GM21529 (cell line): ENCODE data around the gene ACTR1B.
"Not testable (repeated sequence)": the region's sequence is repeated elsewhere in the genome, so short reads cannot be mapped to it uniquely, and the experiment has no call there.

Experiments used
- ATAC-seq: cut with Tn5 transposase; IDR thresholded peaks from one replicate; pipeline ENCODE4 v1.9.1; 2021; ENCODE audit not compliant: unreplicated experiment

Gene ACTR1B

DNA sequence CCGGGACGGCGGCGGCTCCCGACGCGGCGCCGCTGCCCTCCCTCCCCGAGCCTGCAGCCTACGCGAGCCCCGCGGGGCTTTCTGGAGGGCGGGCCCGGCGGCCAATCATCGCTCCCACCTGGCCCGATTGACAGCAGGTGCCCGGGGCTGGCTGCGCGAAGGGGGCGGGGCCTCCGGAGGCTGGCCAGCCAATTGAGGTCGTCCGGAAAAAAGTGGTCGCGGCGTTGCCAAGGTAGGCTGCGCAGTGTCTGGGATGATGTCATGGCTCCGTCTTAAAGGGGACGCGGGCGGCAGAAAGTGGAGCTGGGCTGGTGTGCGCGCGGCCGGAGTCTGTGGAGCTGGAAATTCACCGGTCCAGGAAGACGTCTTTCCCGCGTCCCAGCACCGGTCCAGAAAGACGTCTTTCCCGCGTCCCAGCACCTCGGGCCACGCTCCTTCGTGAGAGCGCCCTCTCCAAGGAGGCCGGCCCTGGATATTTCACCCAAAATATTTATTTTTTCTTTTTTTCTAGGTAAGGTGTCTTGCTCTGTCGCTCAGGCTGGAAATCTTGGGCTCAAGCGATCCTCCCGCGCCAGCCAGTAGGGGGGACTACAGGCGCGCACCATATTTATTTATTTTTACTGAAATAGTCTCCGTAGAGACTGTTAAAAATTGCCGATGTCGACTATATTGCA is at the start of gene ACTR1B:
TSS of gene ACTR1B (minus strand) at position 83 of the 674 bp plus-strand sequence. CDS start 154 bp downstream, outside the sequence.
- ATAC-seq = peak; percentile 84

DNA sequence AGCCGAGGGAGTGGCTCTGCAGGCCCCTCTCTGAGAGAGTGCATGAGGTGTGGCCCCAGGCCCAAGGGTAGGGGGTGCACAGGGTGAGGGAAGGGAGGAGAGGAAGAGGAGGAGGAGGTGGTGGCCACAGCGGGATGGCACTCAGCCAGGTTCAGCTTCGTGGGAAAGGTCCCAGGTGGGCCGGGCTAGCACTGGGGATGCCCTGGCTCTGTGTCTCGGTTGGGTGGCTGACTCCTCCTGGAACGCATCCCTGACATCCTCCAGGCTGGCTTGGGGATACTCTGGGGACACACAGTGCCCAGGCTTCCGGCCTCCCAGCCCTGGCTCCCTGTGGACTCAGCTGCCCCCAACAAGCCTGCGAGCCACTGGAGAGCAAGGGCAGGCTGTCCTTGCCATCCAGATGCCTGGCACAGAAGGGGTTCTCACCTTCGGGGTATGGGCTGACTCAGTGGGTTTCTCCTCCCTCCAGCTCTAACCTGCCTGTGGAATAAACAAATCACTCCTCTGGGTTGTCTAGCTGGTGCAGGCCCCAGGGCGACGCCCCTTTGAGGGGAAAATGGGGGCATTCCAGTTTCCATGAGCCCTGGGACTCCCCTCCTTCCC is 49.0 kb upstream of the ACTR1B start:
- ATAC-seq = no peak

DNA sequence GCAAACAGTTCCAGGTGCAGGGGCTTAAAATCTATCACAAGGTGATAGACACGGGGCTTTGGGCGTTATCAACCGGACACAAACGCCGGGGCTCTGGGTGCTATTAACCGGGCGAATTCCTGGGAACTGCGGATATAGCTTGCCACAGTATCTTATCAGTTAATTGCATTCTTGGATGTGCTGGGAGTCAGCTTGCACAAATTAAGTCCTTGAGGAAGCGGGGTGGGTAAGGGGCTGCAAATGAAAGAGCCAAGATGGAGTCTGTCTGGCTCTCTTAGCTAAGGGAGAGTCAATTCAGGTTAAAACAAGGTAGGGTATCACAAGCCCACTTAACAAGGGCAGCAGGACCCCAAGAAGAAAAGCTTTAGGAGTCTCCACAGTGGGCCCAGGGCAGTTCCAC is 48.3 kb upstream of the ACTR1B start:
- not testable (repeated sequence) for ATAC-seq

DNA sequence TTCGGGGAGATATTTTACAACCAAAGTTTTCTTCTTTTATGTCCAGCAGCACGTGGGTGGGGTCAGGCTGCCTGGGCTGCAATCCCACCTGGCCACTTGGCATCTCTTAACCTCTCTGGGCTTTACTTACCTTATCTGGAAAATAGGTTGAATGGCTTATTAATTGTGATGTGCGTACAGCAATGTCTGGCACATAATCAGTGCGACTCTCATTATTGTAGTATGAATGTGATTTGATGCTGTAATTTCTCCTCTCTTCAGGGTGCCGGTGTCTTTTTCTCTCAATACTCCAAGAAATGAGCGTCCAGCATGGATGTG is 47.5 kb upstream of the ACTR1B start:
- ATAC-seq = no peak

DNA sequence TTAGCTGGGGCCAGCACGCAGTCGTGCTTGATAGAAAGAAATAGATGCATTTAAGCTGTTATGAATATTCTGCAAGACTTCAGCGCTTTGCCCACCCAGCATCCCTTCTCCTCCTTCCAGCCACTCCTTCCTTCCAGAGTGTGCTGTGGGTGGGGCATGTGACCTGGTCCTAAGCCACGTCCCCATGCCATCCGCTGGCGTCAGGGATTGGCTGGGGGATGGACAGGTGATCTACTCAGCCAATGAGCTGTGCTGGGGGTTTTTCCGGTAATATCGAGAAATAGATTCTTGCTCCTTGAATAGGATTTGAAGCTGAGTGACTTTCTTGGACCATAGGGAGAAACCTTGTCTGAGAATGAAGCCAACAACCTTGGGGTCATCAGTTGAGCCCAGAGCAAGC is 44.8 kb upstream of the ACTR1B start:
- ATAC-seq = no peak

DNA sequence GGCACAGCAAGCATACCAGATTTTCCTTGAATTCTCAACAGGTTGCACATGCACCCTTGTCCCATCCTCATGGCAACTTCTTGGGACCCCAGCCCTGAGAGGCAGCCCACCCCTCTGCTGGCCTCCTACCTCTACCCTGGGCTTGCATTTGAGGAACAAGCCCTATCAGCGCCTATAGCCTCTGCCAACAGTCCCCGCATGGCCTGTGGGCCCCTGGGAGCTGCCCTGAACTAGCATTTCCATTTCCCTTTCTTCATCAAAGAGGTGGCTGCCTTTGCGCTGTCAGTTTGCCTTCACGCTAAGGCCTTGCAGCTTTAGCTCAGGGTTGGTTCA is 44.2 kb upstream of the ACTR1B start:
- no peak for ATAC-seq

DNA sequence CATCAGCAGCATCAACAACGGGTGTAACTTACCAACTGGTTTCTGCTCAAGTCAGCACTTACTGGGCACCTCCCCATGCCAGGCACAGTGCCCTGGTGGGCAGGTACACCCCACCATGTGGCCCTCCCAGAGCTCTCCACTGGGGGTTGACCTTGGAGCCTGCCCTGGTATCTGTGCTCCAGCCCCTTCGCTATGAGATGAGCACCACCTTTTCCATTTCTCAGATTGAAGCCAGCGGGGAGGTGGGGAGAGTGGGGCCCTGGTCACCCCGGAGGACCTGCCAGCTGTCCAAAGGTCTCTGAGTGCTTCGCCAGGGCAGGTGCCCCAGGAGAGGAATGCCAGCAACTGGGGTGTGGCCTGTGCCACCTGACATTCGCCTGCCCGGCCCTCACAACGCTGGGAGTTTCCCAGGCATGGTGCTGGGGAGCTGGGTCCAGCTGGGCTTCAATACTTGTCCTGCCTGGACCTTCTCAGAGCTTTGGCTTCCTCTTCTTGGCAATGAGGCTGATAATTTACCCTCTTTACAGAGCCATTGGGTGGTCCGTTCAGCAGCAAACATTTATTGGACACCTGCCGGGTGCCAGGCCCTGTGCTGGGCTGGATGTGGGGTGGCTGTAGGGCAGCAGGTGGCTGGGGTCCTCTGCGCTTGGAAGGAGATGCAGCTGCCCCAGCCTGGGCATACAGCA is 43.7 kb upstream of the ACTR1B start:
- ATAC-seq = no peak

DNA sequence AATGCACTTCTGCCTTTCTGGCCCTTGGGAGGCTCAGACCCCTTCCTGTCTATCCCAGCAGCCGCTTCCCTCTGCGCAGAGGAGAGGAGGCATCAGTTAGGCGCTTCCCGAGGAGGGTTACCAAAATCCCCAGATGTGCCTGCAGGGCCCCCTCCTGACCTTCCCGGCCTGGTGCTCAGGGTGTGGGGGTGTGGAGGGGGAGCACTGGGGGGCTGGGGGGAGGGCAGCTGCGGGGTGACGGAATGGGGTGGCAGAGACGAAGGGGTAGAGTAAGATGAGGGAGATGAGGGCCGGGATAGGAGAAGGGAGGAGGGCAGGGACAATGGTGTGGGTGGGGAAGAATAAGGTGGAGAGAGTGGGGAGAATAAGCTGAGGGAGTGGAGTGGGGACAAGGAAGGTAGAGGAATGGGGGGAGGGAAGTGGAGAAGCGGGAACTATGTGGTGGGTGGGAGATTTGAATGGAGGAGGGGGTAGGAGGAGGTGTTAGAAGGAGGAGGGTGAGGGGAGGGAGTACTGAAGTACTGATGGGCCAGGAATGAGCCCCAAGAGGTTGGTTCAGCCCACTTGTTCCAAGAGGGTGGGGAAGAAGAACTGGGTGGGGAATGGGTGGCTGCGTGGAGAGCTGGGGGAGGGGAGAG is 43.0 kb upstream of the ACTR1B start:
- no peak for ATAC-seq

DNA sequence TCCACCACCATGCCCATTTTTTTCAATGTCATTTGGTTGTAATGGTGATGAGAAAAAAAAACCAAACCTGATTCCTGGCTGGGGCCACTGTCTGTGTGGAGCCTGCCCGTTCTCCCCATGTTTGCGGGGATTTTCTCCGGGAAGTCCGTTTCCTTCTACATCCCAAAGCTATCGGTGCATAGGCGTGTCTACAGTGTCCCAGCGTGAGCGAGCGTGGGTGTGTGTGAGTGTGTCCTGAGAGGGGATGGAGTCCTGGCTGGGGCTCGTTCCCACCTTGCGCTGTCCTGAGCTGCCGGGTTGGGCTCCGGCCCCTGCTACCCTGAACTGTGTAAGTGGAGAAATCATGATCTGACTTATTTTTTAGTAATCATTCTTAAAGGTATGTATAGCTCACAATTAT is 42.3 kb upstream of the ACTR1B start:
- ATAC-seq = no peak

DNA sequence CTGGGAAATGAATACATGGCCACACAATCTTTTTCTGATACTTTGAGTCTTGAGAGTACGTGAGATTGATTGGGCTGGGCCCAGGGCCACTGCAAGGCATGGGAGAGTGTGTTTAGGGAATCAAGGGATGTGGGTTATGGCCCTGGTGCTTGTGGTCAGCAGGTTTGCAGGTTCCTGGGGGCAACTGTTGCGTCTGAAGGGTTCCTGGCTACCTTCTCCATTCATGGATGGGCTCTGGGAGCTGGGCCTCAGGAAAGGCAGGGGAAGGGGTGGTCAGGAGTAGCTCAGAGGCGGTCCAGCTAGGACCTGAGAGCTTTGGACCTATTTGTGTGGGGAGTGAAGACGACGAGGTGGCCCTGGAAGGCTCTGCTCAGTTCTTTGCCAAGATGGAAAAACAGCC is 41.1 kb upstream of the ACTR1B start:
- ATAC-seq = no peak

DNA sequence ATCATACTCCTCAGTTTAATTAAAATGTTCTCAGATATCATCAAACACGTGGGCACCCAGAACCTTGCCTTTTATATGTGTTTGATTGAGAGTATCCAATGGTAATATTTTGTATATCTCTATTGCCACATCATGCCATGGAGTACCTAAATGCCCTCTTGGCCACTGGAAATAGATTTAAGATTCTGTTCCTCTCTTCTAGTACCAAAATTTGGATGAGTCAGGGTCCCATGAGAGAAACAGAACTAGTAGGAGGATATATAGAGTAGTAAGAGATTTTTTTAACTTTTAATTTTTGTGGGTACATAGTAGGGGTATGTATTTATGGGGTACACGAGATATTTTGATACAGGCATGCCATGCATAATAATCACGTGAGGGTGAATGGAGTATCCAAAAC is 39.9 kb upstream of the ACTR1B start:
- no peak for ATAC-seq

DNA sequence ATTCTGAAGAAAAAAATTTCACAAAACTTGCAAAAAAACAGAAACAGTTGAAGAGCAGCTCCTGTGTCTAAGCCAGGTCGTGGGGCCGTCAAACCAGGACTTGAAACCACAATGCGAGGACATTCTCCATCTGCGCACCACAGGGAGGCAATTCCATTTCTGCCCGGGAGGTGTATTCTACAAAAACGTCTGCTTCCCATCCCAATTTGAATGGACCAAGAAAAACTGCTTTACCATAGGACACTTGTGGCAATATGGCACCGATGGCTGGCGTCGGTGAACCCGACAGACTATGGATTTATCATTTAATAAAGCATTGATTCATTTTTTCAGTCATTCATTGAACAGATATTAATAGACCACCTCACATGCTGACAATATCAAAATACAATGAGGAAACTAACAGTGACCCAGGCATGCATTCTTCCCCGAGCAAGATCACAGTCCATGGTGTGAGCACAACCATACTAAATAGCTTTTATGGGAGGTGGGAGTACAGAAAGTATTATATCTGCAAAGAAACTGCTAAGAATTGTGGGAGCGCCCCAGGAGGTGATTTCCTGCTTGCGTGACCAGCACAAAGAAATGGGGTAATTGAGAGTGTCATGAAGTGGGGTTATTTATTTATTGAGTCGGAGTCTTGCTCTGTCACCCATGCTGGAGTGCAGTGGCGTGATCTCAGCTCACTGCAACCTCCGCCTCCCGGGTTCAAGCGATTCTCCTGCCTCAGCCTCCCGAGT is 39.1 kb upstream of the ACTR1B start:
- ATAC-seq = no peak

DNA sequence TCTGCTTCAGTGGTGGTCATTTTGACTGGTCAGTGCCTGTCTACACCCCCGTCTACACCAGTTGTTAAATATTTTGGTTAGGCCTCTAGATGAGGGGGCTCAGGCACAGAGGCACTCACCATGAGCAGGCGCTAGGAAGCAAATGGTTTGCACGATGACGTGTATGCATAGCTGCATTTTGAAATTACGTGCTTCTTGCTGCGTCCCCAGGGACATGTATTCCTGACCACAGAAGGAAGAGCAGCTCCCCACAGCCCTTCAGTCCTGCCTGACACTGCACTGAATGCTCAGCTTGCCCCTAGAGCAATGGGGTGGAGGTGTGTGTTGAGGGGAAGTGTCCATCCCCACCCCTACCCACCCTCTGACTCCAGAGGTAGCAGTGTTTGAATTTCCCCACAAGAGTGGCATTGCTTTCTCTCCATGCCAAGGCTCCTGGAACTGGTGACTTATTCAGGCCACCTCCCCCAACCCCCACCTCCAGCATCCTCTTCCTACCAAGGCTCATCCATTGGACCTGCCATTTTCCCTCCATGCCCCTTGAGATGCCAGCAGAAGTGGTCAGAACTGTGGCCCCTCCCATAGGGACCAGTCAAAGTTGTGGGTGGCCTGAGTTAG is 38.1 kb upstream of the ACTR1B start:
- no peak for ATAC-seq

DNA sequence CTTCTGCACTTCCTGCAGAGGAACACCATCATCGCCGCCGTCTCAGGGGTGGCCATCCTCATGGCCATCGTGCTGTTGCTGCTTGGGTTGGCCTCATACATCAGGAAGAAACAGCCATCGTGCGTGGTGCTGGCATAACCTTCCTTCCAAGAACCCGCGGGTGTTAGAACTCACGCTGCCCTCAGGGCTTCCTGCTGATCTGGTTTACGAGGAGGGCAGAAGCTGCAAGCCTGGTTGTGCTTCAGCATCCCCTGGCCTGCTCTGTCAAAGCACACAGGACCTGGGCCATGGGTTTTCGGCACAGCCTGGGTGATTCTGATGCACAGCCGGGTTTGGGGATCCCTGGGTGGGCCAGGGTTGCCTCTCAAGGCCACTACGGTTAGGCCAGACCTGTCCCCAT is 37.3 kb upstream of the ACTR1B start:
- no peak for ATAC-seq

DNA sequence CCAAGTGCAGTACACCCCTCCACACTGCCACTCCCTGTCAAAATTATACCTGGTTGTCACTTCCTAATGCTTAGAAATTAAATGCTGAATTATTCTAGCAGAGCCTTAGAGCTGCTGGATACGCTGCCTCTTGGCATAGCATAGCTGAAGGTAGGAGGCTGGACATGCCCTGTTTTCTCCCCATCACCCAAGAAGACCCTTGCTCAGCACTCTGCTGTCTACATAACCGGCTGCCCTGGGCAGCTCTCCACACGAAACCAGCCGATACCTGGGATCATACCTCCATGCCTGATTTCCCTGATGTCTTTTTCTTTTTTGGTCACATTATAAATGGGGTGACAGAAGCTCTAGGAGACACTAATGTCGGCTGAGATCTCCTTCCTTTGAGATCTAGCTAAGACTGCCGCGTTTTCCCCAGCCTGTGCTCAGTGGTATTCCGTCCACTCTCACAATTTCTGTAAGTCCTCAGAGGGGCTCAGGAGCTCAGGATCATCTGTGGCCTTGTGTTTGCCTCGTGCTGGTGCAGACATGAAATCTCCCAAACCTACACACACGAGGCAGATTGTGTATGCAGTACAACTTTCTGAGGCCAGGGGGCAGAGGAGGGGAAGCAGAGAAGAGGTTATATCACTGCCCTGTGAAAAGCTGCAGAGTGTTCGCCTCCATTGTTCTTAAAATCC is 36.1 kb upstream of the ACTR1B start:
- no peak for ATAC-seq

DNA sequence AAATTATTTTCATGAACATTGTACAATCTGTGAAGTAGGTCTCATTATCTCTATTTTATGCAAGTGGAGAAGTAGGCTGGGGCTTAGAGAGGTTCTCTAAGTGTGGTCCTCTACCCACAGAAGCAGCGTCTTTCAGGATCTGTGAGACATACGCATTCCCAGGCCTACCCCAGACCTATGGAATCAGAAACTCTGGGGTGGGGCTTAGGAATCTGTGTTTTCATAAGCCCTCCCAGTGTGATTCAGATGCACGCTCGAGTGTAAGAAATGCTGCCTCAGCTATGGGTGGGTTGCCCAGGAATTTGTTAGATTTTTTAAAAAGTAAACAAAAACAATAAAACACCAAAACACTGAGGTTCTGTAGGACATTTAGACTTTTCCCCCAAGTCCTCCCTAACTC is 34.7 kb upstream of the ACTR1B start:
- no peak for ATAC-seq

DNA sequence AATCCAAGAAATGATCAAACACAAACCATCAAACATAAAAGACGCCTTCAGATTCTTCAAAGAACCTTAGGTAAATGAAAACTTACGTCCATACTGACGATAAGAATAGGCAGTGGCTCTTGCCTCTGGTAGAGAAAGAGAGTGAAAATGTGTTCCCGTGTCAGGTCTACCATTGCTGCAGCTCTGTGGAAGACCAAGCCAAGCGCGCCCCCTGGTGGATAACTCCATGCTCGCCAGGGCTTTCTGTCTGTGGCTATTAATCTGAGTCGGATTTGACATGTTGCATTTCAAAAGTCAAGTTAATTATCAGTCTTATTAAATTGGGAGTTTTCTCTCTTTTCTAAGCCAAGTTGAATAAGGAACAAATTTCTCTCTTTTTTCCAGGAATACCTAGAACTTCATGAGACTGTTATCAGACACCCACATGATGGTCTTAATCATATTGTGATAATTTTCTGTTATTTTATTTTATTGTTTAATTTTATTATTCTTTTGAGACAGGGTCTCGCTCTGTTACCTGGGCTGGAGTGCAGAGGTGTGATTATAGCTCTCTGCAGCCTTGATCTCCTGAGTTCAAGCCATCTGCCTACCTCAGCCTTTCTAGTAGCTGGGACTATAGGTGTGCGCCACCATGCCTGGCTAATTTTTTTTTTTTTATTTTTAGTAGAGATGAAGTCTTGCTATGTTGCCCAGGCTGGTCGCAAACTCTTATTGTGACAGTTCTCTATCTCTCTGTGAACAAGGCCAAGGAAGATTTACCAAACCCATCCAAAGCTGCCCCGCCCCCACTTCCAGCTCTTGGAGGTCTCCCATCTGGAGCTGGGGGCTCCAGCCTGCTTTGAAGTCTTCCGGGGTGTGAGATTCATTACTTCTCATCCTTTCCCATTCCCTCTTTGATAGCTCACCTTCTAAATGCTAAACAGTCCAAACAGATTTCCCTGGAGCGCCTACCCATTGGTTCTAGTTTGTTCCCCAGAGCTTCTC is 33.7 kb upstream of the ACTR1B start:
- ATAC-seq = peak; percentile 73

DNA sequence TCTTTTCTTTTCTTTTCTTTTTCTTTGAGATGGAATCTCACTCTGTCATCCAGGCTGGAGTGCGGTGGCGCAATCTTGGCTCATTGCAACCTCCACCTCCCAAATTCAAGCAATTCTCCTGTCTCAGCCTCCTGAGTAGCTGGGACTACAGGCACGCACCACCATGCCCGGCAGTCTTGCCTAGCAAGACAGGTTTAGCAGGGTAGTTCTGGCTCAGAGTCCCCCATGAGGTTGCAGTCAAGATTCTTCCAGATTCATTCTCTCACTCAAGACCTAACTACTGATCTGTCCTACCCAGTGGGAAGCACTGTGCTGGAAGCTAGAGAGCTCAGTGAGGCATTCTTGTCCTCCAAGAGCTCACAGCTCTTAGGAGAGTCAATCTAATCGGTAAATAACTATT is 31.9 kb upstream of the ACTR1B start:
- no peak for ATAC-seq

DNA sequence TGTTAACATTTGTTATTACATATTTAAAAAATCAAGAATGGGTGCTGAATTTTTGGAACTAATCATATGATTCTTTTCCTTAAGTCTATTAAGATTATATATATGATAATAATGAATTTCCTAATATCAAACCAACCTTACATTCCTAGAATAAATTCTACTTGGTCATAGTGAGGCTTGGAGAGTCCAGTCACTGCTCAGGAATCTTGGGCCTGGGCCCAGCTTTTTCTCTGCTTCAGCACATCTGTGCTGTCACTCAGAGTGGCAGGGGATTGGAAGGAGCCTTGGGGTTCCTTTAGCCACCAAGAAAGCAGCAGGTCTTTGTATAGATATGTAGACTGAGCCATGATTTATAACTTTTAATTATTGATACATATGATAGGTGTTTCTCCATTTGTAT is 29.6 kb upstream of the ACTR1B start:
- ATAC-seq = no peak
